ENCODE results near the gene TRIM17. TPM values are rescaled to one million over a fixed set of nuclear protein-coding genes. Genes with fewer than 3 reads are reported as not detected.
A peak's percentile ranks its signal among the peaks of the same experiment; 100 is the strongest.

Gene TRIM17
- total and polyA plus RNA-seq, 2 experiments from 2014 or later, result 0.86 to 1.1 TPM

DNA sequence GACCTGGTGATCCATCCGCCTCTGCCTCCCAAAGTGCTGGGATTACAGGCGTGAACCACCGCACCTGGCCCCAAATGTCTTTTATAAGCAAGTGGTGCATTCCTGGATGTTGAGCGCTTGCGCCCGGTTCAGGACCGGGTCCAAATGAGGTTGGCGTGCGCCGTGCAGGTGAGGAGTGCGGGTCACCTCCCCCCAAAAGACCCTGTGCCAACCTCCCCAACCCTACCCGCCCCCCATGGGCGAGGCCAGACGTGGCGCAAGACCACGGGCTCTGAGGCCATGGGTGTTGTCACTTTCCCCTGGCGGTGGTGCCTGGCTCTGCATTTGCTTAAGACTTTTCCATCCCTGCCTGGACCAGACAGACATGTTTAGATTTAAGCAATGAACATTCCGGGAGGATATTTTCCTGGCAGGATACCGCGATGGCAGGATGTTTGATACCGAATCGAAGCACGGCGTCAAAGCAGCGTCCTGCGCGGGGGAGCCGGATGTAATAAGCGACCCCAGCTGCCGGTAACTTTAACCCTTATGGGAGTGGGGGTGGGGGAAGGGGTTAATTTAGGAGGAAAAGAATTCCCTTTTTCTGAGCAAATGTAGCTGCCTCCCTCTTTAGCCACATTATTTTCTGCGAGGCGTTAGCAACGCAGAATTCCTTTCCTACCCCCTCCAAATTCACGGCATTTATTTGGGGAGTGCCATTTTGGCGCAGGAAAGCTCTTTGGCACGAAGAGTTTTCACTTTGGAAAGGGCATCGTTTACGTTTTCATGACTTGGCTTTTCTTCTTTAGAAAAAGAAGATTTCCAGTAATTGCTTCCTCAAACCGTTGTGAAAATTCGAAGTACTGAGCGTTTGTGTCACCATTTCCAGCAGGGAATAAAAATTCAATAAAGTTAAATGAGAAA is 42.7 kb upstream of the TRIM17 start:
- H3K4me2 ChIP-seq, result peak overlapping the region; percentile 87
- Mint-ChIP-seq H3K36me3 (ENCODE audit: low read depth) (peaks cover 3% of the 10 kb centered on the region; the same call in 2 of the 3 replicates), H3K27me3 (ENCODE audit: insufficient read depth, low read depth, poor library complexity) (peaks cover 38% of the 10 kb centered on the region), H3K9me3 (peaks cover 2% of the 10 kb centered on the region; the same call in 1 of the 3 replicates), H3K4me1 (peaks cover 16% of the 10 kb centered on the region), H3K4me3 (peak overlapping the region; percentile 86), H3K27ac (peak overlapping the region; percentile 30; the same call in 1 of the 2 replicates)
- DNase-seq (ENCODE audit: low spot score) (peak; percentile 93), ATAC-seq (peak; percentile 32)
- peak overlapping the region; percentile 80; the same call in 1 of the 2 replicates for H2AFZ ChIP-seq
- peaks cover 19% of the 10 kb centered on the region for H3K79me2 ChIP-seq (replicated peaks; ENCODE audit: insufficient read depth)
- peaks cover 14% of the 10 kb centered on the region for H3K4me1 ChIP-seq (ENCODE audit: insufficient read depth)
- no peaks in the 10 kb centered on the region for H3K36me3 ChIP-seq (ENCODE audit: insufficient read depth)
- TF ChIP-seq EZH2 (IDR thresholded peaks at IDR 0.05; ENCODE audit: low read depth, unreplicated experiment) (no peak), POLR2AphosphoS5 (IDR thresholded peaks at IDR 0.05; ENCODE audit: low read depth) (no peak; the same call in 1 of the 2 replicates), NANOG (IDR thresholded peaks at IDR 0.05; ENCODE audit: borderline replicate concordance) (no peak), CREB1 (CRISPR knock-in tag; IDR thresholded peaks at IDR 0.05; ENCODE audit: low read depth) (peak; percentile 58; the same call in 1 of the 2 replicates), ZNF331 (CRISPR knock-in tag; IDR thresholded peaks at IDR 0.05; ENCODE audit: low read depth) (no peak), STAT1 (IDR thresholded peaks at IDR 0.05; ENCODE audit: unreplicated experiment) (no peak), ZNF114 (CRISPR knock-in tag; IDR thresholded peaks at IDR 0.05) (no peak), JUNB (IDR thresholded peaks at IDR 0.05; ENCODE audit: unreplicated experiment) (no peak), EZH2phosphoT487 (IDR thresholded peaks at IDR 0.05; ENCODE audit: unreplicated experiment) (no peak)
- TF ChIP-seq, protein P1, sequence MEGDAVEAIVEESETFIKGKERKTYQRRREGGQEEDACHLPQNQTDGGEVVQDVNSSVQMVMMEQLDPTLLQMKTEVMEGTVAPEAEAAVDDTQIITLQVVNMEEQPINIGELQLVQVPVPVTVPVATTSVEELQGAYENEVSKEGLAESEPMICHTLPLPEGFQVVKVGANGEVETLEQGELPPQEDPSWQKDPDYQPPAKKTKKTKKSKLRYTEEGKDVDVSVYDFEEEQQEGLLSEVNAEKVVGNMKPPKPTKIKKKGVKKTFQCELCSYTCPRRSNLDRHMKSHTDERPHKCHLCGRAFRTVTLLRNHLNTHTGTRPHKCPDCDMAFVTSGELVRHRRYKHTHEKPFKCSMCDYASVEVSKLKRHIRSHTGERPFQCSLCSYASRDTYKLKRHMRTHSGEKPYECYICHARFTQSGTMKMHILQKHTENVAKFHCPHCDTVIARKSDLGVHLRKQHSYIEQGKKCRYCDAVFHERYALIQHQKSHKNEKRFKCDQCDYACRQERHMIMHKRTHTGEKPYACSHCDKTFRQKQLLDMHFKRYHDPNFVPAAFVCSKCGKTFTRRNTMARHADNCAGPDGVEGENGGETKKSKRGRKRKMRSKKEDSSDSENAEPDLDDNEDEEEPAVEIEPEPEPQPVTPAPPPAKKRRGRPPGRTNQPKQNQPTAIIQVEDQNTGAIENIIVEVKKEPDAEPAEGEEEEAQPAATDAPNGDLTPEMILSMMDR (conservative IDR thresholded peaks at IDR 0.05; ENCODE audit: low read depth in 2 of 2), result peak; percentile 59 to 69
- TF ChIP-seq, protein P2, sequence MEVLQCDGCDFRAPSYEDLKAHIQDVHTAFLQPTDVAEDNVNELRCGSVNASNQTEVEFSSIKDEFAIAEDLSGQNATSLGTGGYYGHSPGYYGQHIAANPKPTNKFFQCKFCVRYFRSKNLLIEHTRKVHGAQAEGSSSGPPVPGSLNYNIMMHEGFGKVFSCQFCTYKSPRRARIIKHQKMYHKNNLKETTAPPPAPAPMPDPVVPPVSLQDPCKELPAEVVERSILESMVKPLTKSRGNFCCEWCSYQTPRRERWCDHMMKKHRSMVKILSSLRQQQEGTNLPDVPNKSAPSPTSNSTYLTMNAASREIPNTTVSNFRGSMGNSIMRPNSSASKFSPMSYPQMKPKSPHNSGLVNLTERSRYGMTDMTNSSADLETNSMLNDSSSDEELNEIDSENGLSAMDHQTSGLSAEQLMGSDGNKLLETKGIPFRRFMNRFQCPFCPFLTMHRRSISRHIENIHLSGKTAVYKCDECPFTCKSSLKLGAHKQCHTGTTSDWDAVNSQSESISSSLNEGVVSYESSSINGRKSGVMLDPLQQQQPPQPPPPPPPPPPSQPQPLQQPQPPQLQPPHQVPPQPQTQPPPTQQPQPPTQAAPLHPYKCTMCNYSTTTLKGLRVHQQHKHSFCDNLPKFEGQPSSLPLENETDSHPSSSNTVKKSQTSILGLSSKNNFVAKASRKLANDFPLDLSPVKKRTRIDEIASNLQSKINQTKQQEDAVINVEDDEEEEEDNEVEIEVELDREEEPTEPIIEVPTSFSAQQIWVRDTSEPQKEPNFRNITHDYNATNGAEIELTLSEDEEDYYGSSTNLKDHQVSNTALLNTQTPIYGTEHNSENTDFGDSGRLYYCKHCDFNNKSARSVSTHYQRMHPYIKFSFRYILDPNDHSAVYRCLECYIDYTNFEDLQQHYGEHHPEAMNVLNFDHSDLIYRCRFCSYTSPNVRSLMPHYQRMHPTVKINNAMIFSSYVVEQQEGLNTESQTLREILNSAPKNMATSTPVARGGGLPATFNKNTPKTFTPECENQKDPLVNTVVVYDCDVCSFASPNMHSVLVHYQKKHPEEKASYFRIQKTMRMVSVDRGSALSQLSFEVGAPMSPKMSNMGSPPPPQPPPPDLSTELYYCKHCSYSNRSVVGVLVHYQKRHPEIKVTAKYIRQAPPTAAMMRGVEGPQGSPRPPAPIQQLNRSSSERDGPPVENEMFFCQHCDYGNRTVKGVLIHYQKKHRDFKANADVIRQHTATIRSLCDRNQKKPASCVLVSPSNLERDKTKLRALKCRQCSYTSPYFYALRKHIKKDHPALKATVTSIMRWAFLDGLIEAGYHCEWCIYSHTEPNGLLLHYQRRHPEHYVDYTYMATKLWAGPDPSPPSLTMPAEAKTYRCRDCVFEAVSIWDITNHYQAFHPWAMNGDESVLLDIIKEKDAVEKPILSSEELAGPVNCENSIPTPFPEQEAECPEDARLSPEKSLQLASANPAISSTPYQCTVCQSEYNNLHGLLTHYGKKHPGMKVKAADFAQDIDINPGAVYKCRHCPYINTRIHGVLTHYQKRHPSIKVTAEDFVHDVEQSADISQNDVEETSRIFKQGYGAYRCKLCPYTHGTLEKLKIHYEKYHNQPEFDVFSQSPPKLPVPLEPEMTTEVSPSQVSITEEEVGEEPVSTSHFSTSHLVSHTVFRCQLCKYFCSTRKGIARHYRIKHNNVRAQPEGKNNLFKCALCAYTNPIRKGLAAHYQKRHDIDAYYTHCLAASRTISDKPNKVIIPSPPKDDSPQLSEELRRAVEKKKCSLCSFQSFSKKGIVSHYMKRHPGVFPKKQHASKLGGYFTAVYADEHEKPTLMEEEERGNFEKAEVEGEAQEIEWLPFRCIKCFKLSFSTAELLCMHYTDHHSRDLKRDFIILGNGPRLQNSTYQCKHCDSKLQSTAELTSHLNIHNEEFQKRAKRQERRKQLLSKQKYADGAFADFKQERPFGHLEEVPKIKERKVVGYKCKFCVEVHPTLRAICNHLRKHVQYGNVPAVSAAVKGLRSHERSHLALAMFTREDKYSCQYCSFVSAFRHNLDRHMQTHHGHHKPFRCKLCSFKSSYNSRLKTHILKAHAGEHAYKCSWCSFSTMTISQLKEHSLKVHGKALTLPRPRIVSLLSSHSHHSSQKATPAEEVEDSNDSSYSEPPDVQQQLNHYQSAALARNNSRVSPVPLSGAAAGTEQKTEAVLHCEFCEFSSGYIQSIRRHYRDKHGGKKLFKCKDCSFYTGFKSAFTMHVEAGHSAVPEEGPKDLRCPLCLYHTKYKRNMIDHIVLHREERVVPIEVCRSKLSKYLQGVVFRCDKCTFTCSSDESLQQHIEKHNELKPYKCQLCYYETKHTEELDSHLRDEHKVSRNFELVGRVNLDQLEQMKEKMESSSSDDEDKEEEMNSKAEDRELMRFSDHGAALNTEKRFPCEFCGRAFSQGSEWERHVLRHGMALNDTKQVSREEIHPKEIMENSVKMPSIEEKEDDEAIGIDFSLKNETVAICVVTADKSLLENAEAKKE (CRISPR knock-in tag; IDR thresholded peaks at IDR 0.05), result no peak
- TF ChIP-seq, protein P3, sequence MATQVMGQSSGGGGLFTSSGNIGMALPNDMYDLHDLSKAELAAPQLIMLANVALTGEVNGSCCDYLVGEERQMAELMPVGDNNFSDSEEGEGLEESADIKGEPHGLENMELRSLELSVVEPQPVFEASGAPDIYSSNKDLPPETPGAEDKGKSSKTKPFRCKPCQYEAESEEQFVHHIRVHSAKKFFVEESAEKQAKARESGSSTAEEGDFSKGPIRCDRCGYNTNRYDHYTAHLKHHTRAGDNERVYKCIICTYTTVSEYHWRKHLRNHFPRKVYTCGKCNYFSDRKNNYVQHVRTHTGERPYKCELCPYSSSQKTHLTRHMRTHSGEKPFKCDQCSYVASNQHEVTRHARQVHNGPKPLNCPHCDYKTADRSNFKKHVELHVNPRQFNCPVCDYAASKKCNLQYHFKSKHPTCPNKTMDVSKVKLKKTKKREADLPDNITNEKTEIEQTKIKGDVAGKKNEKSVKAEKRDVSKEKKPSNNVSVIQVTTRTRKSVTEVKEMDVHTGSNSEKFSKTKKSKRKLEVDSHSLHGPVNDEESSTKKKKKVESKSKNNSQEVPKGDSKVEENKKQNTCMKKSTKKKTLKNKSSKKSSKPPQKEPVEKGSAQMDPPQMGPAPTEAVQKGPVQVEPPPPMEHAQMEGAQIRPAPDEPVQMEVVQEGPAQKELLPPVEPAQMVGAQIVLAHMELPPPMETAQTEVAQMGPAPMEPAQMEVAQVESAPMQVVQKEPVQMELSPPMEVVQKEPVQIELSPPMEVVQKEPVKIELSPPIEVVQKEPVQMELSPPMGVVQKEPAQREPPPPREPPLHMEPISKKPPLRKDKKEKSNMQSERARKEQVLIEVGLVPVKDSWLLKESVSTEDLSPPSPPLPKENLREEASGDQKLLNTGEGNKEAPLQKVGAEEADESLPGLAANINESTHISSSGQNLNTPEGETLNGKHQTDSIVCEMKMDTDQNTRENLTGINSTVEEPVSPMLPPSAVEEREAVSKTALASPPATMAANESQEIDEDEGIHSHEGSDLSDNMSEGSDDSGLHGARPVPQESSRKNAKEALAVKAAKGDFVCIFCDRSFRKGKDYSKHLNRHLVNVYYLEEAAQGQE (IDR thresholded peaks at IDR 0.05; ENCODE audit: unreplicated experiment), result no peak
- TF ChIP-seq, protein P4, sequence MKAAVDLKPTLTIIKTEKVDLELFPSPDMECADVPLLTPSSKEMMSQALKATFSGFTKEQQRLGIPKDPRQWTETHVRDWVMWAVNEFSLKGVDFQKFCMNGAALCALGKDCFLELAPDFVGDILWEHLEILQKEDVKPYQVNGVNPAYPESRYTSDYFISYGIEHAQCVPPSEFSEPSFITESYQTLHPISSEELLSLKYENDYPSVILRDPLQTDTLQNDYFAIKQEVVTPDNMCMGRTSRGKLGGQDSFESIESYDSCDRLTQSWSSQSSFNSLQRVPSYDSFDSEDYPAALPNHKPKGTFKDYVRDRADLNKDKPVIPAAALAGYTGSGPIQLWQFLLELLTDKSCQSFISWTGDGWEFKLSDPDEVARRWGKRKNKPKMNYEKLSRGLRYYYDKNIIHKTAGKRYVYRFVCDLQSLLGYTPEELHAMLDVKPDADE (IDR thresholded peaks at IDR 0.05), result no peak
- peaks cover 50% of the 10 kb centered on the region for H3K27me3 ChIP-seq (ENCODE audit: insufficient read depth)
- H3F3A ChIP-seq (replicated peaks; ENCODE audit: low read depth), result 0 out of 2 replicates have a peak, but pooled peaks cover 7% of the 10 kb centered on the region
- no peaks in the 10 kb centered on the region for H3K9me2 ChIP-seq (ENCODE audit: insufficient read depth)
- peaks cover 14% of the 10 kb centered on the region for H4K20me1 ChIP-seq (replicated peaks; ENCODE audit: insufficient read depth)
- H3K4me3 ChIP-seq, result peak overlapping the region; percentile 61
- H3K27ac ChIP-seq (ENCODE audit: low read depth), result no peak overlapping the region
